ENCODE measurements around the gene MEGF11. TPM values are rescaled to one million over a fixed set of nuclear protein-coding genes. Genes with fewer than 3 reads are reported as not detected.
A peak's percentile ranks its signal among the peaks of the same experiment; 100 is the strongest.

MEGF11 gene
- total RNA-seq, 1 donor from 2014 or later: not detected

DNA sequence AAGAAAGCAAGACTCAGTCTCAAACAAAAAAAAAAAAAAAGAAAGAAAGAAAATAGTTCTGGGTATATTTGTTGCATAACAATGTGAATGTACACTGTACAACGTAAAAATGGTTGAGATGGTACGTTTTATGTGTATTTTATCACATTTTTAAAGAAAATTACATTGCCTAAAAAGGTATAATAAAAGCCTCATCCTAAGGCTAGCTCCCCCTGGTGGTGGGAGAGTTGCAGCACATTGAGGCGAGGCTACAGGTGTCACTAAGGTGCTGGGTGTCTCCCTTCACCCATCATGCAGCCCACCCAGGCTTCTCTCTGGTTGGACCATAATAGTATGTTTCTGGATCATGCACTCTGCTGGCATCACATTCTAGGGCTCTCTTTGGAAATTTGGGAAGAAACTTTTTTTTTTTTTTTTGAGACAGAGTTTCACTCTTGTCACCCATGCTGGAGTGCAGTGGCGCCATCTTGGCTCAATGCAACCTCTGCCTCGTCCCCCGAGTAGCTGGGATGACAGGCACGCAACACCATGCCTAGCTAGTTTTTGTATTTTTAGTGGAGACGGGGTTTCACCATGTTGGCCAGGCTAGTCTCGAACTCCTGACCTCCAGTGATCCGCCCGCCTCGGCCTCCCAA is 396.6 kb downstream of the MEGF11 start:
- POLR2A ChIA-PET: interaction anchor here (0.7 to 2.6 kb wide), 5 partner anchors 12 to 65 kb away, joined by 3 to 18 read pairs (median 6); partner anchors contain the start of gene RAB11A
- Mint-ChIP-seq H3K27ac (no peak overlapping the region), H3K4me1 (peaks cover 14% of the 10 kb centered on the region), H3K4me3 (no peak overlapping the region), H3K27me3 (no peaks in the 10 kb centered on the region), H3K36me3 (ENCODE audit: low read depth) (no peaks in the 10 kb centered on the region), H3K9me3 (no peaks in the 10 kb centered on the region)
- TF ChIP-seq, protein P1, sequence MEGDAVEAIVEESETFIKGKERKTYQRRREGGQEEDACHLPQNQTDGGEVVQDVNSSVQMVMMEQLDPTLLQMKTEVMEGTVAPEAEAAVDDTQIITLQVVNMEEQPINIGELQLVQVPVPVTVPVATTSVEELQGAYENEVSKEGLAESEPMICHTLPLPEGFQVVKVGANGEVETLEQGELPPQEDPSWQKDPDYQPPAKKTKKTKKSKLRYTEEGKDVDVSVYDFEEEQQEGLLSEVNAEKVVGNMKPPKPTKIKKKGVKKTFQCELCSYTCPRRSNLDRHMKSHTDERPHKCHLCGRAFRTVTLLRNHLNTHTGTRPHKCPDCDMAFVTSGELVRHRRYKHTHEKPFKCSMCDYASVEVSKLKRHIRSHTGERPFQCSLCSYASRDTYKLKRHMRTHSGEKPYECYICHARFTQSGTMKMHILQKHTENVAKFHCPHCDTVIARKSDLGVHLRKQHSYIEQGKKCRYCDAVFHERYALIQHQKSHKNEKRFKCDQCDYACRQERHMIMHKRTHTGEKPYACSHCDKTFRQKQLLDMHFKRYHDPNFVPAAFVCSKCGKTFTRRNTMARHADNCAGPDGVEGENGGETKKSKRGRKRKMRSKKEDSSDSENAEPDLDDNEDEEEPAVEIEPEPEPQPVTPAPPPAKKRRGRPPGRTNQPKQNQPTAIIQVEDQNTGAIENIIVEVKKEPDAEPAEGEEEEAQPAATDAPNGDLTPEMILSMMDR (IDR thresholded peaks at IDR 0.05): peak; percentile 81
- intact Hi-C loops (cut with micrococcal nuclease): loop anchor here (1.0 to 2.0 kb wide), 3 partner anchors 65 to 219 kb away; partner anchors contain the start of gene DENND4A
- ATAC-seq (ENCODE audit: low read depth): peak; percentile 82
- DNase-seq: peak; percentile 47
- CTCF ChIA-PET: interaction anchor here (0.6 to 2.3 kb wide), 10 partner anchors 11 to 220 kb away, joined by 3 to 8 read pairs (median 4); partner anchors contain the start of gene RAB11A

DNA sequence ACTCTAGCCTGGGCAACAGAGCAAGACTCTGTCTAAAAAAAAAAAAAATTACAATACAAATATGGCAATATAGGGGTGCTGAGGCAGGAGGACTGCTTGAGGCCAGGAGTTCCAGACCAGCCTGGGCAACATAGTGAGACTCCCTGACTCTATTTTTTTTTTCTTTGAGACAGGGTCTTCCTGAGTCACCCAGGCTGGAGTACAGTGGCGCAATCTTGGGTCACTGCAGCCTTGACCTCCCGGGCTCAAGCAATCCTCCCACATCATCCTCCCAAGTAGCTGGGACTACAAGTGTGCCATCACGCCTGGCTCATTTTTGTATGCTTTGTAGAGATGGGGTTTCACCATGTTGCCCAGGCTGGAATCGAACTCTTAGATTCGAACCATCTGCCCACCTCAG is 401.6 kb downstream of the MEGF11 start:
- TF ChIP-seq, protein P1 (IDR thresholded peaks at IDR 0.05): no peak
- ChIA-PET CTCF (no interaction called here), POLR2A (no interaction called here)
- ATAC-seq (ENCODE audit: low read depth): no peak
- H3K27me3 Mint-ChIP-seq: peaks cover 1% of the 10 kb centered on the region
- H3K4me3 Mint-ChIP-seq: no peak overlapping the region
- intact Hi-C loops (cut with micrococcal nuclease): no loop called here
- no peak for DNase-seq
- H3K9me3 Mint-ChIP-seq: no peaks in the 10 kb centered on the region
- no peak overlapping the region for H3K27ac Mint-ChIP-seq
- H3K4me1 Mint-ChIP-seq: peaks cover 7% of the 10 kb centered on the region
- H3K36me3 Mint-ChIP-seq (ENCODE audit: low read depth): no peaks in the 10 kb centered on the region

DNA sequence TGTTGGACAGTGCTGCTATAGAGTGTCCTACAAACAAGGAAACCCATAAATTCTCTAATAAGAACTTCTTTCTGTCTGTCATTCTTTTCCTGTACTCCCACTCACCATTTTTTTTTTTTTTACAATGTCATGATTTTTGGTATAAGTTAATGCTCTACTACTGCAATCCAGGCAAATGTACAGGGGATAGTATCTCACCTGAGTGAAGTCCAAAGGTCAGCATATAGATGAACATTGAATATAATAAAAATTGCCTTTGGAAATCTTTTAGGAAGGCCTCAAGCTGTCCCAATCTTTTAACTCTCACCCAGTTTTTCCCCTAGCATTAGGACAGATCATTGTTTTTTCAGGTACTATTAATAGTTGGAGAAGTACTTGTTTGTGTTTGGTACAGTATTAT is 405.6 kb downstream of the MEGF11 start:
- POLR2A ChIA-PET: no interaction called here

DNA sequence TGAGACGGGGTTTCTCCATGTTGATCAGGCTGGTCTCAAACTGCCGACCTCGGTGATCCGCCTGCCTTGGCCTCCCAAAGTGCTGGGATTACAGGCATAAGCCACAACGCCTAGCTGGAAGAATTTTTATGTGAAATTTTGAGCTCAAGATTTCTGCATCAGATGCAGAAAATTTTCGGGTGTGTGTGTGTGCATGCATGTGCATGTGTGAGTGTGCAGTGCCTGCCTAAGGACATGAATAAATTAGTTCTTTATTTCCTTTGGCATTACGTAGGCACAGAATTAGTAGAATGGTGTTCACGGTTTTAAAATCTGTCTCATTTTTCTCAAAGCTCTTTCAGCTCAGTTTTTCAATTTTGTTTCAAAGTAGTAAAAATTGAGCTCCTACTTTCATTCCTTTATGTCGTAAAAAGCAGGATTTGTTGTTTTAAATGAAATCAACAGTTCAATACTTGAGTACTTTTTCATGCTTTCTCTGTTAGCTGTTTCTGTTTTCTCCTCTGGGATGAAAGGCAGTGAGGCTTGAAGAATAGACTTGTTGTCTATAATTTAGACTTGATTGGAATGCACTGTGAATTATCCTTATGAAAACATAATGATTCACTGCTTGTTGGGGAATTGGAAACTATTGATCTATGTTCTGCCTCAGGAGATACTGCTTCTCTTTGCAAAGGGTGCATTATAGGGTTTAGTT is 407.6 kb downstream of the MEGF11 start:
- intact Hi-C loops (cut with micrococcal nuclease): no loop called here
- H3K4me3 Mint-ChIP-seq: no peak overlapping the region
- no peak overlapping the region for H3K27ac Mint-ChIP-seq
- H3K4me1 Mint-ChIP-seq: no peaks in the 10 kb centered on the region
- H3K9me3 Mint-ChIP-seq: no peaks in the 10 kb centered on the region
- POLR2A ChIA-PET: interaction anchor here (0.6 kb wide), 1 partner anchor 93 kb away, joined by 4 read pairs; no protein-coding TSS in a partner anchor
- no peaks in the 10 kb centered on the region for H3K27me3 Mint-ChIP-seq
- H3K36me3 Mint-ChIP-seq (ENCODE audit: low read depth): no peaks in the 10 kb centered on the region
- no peak for ATAC-seq (ENCODE audit: low read depth)
- CTCF ChIA-PET: interaction anchor here (1.5 kb wide), 1 partner anchor 11 kb away, joined by 6 read pairs; no protein-coding TSS in a partner anchor
- DNase-seq: no peak
- TF ChIP-seq, protein P1 (IDR thresholded peaks at IDR 0.05): no peak

More for the DNA sequence above, 405.6 kb downstream of the MEGF11 start:
- DNase-seq (no peak), ATAC-seq (ENCODE audit: low read depth) (no peak)
- Mint-ChIP-seq H3K4me1 (no peaks in the 10 kb centered on the region), H3K36me3 (ENCODE audit: low read depth) (no peaks in the 10 kb centered on the region), H3K27ac (no peak overlapping the region), H3K4me3 (no peak overlapping the region), H3K9me3 (no peaks in the 10 kb centered on the region), H3K27me3 (peaks cover 1% of the 10 kb centered on the region)
- CTCF ChIA-PET: no interaction called here
- TF ChIP-seq, protein P1 (IDR thresholded peaks at IDR 0.05): no peak
- intact Hi-C loops (cut with micrococcal nuclease): no loop called here

Other genes with a start within 250 kb of the MEGF11 start
- gene DIS3L, start 39.8 kb upstream of the MEGF11 start, total RNA-seq: 23.8 and 27.2 TPM in 2 replicates
- 10.8 and 11.5 TPM in 2 replicates for gene TIPIN, start 102.9 kb upstream of the MEGF11 start, total RNA-seq
- gene MAP2K1, start 133.2 kb upstream of the MEGF11 start, total RNA-seq: 37.9 and 42.0 TPM in 2 replicates
- 28.5 and 30.6 TPM in 2 replicates for gene SNAPC5, start 244.0 kb upstream of the MEGF11 start, total RNA-seq